Tibial nerve (tissue), 4 donors: Measurements from ENCODE around the gene GRIP2.

Source experiments
- EP300 ChIP-seq, 2 donors: sonication (generic); formaldehyde crosslinking; IDR thresholded peaks; one replicate each; pipeline ENCODE4 v1.6.1; 2017; ENCODE audit warnings: antibody characterized with exemption in 2 of 2, mild to moderate bottlenecking in 1 of 2
- POLR2A ChIP-seq, 2 donors: fragments of 450-650 bp; IDR thresholded peaks; one replicate each; pipeline ENCODE4 v1.6.1; 2017; ENCODE audit warnings: antibody characterized with exemption in 2 of 2, mild to moderate bottlenecking in 2 of 2, moderate library complexity in 2 of 2
- TF ChIP-seq, protein P1 (sequence below), 5 experiments: fragments of 200-600 bp in 3 of 5; fragments of 450-650 bp in 2 of 5; sonication (generic) in 3 of 5; IDR thresholded peaks; one replicate each; pipeline ENCODE4 v1.5.1; 2016 to 2019; ENCODE audit warnings: antibody characterized with exemption in 5 of 5, mild to moderate bottlenecking in 3 of 5, moderate library complexity in 2 of 5

GRCh38 chr3:14550181-14550580 lies 10.0 kb upstream of the GRIP2 start:
- TF ChIP-seq POLR2A (IDR thresholded peaks at IDR 0.05) (no peak), EP300 (IDR thresholded peaks at IDR 0.05) (no peak)
- TF ChIP-seq, protein P1, sequence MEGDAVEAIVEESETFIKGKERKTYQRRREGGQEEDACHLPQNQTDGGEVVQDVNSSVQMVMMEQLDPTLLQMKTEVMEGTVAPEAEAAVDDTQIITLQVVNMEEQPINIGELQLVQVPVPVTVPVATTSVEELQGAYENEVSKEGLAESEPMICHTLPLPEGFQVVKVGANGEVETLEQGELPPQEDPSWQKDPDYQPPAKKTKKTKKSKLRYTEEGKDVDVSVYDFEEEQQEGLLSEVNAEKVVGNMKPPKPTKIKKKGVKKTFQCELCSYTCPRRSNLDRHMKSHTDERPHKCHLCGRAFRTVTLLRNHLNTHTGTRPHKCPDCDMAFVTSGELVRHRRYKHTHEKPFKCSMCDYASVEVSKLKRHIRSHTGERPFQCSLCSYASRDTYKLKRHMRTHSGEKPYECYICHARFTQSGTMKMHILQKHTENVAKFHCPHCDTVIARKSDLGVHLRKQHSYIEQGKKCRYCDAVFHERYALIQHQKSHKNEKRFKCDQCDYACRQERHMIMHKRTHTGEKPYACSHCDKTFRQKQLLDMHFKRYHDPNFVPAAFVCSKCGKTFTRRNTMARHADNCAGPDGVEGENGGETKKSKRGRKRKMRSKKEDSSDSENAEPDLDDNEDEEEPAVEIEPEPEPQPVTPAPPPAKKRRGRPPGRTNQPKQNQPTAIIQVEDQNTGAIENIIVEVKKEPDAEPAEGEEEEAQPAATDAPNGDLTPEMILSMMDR (IDR thresholded peaks at IDR 0.05): no peak
